RWPE1 (cell line): ENCODE data around the gene ARSB.

Experiments
- CTCF ChIA-PET: fragments of 350-600 bp; sonication (Branson Sonifier 250); formaldehyde crosslinking; extraction: SDS; loops from one replicate; lab custom pipeline; 2021; lab: Yijun Ruan, JAX
- POLR2A ChIA-PET: fragments of 400-600 bp; formaldehyde crosslinking; extraction: SDS; loops from one replicate; lab custom pipeline; 2020; ENCODE audit warnings: antibody characterized with exemption; ENCODE audit not compliant: low non-redundant PET; lab: Yijun Ruan, JAX
- DNase-seq: peaks from one replicate; pipeline ENCODE4 v3.0.0; 2012; ENCODE audit warnings: low spot score
- H3K27ac ChIP-seq: fragments of 450-650 bp; 2 replicates; pipeline ENCODE4 v1.5.1; 2017
- TF ChIP-seq, protein P1 (sequence below): fragments of 450-650 bp; conservative IDR thresholded peaks from 2 replicates; pipeline ENCODE4 v1.5.1; 2017; ENCODE audit warnings: low read depth, mild to moderate bottlenecking

Gene ARSB

DNA sequence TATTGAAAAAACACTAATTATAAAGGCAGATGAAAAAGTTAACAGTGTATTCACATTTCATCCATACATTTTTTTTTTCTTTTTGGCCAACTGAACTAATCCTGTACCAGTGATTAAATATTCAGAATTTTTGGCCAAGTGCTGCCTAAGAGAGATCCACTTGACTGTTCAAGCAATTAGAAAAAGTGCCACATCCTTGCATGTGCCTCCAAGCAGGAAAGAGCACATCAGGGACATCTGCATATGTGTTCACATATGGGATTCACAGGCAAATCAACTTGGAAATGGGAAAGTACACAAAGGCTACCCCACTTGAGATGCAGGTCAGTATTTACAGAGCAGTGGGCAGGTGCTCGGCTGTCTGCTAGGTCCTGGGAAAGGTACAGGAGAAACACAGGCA is 173.2 kb downstream of the ARSB start:
- ChIA-PET POLR2A (no interaction called here), CTCF (no interaction called here)
- no peak overlapping the region for H3K27ac ChIP-seq
- TF ChIP-seq, protein P1, sequence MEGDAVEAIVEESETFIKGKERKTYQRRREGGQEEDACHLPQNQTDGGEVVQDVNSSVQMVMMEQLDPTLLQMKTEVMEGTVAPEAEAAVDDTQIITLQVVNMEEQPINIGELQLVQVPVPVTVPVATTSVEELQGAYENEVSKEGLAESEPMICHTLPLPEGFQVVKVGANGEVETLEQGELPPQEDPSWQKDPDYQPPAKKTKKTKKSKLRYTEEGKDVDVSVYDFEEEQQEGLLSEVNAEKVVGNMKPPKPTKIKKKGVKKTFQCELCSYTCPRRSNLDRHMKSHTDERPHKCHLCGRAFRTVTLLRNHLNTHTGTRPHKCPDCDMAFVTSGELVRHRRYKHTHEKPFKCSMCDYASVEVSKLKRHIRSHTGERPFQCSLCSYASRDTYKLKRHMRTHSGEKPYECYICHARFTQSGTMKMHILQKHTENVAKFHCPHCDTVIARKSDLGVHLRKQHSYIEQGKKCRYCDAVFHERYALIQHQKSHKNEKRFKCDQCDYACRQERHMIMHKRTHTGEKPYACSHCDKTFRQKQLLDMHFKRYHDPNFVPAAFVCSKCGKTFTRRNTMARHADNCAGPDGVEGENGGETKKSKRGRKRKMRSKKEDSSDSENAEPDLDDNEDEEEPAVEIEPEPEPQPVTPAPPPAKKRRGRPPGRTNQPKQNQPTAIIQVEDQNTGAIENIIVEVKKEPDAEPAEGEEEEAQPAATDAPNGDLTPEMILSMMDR = no peak
- no peak for DNase-seq

DNA sequence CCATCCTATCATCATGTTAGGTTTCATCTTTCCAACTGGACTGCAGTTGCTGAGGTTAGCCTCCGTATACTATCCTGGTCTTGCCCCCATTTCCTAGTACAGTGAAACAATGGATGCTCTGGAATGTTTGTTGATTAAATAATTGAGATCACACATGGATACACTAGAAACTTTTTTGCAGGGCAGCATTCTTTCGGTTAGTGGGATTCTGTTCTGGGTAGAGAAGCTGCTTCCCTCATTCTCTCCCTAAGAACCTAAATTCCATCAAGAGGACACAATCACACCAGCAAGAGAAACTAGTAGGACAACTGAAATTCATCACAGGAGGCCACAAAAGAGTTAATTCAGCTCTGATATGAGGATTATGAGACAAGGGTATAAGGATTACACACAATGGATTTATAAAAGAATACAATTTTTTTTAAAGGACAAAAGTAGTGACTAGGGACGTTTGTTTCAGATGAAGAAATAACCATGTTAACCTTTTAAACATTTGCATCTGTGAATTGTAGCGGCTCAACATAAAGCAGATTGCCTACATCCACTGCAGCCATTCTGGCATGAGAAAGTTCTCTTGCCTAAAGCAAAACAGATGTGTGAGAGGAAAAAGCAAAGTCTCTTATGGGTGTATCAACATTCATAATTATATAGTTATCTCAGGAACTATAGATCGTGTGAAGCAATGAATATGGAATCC is 173.8 kb downstream of the ARSB start:
- POLR2A ChIA-PET = no interaction called here
- no peak for DNase-seq
- TF ChIP-seq, protein P1 = no peak
- CTCF ChIA-PET = interaction anchor here (0.6 to 0.7 kb wide), 2 partner anchors 47 to 131 kb away, joined by 3 read pairs; no protein-coding TSS in a partner anchor
- H3K27ac ChIP-seq = no peak overlapping the region

DNA sequence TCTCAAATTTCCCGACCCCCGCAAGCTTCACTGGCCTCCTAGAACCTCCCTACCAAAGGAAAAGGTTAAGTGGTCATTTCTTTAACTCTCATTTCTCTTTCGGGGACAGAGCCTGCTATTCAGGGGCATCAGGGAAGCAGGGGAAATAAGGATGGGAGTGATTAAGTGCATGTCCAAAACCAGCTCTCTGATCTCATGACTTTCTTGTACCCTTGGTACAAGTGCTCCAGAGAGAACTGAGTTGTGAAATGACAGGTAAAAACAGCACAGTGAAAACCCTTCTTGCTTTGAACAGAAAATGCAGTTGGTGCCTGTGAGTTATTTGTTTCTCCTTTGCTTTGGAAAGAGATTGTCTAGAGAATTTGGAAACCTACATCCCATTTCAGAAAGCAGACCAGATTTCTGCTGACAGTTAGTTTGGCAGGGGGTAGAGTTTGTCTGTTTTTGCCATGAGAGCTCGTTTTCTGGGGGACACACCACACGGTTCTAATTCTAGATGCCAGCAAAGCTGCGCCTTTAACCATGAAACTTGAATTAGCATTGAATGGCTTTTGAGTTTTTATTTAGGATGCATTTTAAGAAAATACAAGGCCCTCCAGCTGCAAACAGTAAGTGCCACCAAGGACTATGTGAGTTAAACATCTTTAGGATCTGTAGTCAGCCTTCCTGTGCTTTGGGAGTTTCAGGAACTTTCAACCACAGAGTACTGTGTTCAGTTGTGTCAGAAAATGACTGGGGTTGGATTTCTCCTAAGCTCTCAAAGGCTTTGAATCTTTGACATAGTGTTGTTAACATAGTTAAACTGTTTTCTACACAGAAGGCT is 174.8 kb downstream of the ARSB start:
- DNase-seq = no peak
- TF ChIP-seq, protein P1 = no peak
- ChIA-PET CTCF (interaction anchor here (0.6 to 0.7 kb wide), 2 partner anchors 28 to 130 kb away, joined by 3 read pairs; no protein-coding TSS in a partner anchor), POLR2A (no interaction called here)
- H3K27ac ChIP-seq = no peak overlapping the region

DNA sequence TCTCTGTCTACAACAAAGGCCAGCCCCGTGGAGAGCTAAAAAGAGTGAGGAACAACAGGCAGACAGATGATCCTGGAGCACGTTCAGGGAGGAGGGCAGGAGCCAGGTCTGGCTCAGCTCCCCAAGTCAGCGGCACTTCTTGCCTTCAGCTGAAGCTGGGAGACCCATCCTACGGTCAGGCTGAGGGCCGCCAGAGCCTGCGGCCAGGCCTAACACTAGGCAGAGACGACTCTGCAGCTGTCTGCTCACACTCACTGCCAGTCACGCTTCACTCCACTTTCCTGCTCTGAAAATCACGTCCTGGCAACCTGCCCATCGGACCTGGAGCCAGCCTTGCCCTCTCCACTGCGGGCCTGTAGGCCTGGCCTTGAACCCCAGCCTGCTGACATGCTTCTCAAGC is 175.7 kb downstream of the ARSB start:
- ChIA-PET CTCF (no interaction called here), POLR2A (no interaction called here)
- no peak overlapping the region for H3K27ac ChIP-seq
- TF ChIP-seq, protein P1 = no peak
- no peak for DNase-seq

DNA sequence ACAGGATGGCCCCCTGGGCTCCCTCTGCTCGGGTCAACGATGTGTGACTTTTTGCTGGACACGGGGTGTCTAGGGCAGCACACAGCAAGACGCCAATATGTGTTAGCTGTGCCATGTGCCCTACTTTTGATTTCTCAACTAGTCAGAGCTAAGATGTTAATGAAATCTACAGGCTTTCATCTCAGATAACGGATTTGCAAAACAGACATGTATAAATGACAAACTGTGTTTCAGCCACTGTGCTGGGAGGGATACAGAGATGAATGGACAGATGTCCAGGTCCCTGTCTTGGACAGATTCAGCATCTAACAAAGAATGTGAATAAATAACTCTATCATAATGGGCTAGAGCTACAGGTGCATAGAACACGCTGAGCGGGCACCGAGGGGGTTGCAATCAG is 176.3 kb downstream of the ARSB start:
- TF ChIP-seq, protein P1 = no peak
- ChIA-PET CTCF (interaction anchor here (0.6 kb wide), 1 partner anchor 429 kb away, joined by 4 read pairs; no protein-coding TSS in a partner anchor), POLR2A (interaction anchor here (0.6 kb wide), 1 partner anchor 550 kb away, joined by 3 read pairs; no protein-coding TSS in a partner anchor)
- H3K27ac ChIP-seq = no peak overlapping the region
- no peak for DNase-seq

DNA sequence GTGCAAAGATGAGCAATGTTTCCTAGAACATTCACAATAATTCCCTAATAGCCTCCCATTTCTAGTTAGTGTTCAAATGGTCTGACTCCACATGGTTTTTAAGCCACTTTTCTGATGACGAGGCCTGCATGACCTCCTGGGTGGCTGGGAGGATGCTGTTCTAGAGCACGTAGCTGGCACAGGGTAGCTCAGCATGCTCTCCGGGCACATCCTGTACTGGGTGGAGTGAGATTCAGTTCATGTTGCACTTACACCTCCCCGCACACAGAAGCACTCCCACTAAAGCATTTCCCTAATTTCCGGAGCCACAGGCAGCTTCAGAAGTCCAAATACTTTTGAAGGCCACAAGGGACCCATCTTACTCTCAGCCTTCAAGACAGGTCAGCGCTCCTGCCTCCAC is 176.7 kb downstream of the ARSB start:
- TF ChIP-seq, protein P1 = no peak
- no peak overlapping the region for H3K27ac ChIP-seq
- POLR2A ChIA-PET = interaction anchor here (0.6 kb wide), 1 partner anchor 550 kb away, joined by 3 read pairs; no protein-coding TSS in a partner anchor
- CTCF ChIA-PET = interaction anchor here (0.6 kb wide), 1 partner anchor 428 kb away, joined by 4 read pairs; no protein-coding TSS in a partner anchor
- DNase-seq = no peak
